Ascending aorta (tissue), 2 donors: ENCODE data around the gene KLHL17. TPM values are rescaled to one million over a fixed set of nuclear protein-coding genes. Genes with fewer than 3 reads are reported as not detected.

ENCODE experiments used
- DNase-seq, 2 donors: peaks; one replicate each; pipeline ENCODE4 v3.0.0-alpha.2; 2019; ENCODE audit warnings: low spot score in 2 of 2
- H3K27ac ChIP-seq, 2 donors: fragments of 200-600 bp; sonication (generic); one replicate each; pipeline ENCODE4 v1.5.1; 2016 to 2017; ENCODE audit warnings: mild to moderate bottlenecking in 1 of 2
- H3K27me3 ChIP-seq: fragments of 200-600 bp; sonication (generic); one replicate; pipeline ENCODE4 v1.5.1; 2017
- H3K36me3 ChIP-seq, 2 donors: fragments of 200-600 bp; sonication (generic); one replicate each; pipeline ENCODE4 v1.5.1; 2016
- H3K4me1 ChIP-seq, 2 donors: fragments of 200-600 bp; sonication (generic); one replicate each; pipeline ENCODE4 v1.5.1; 2016 to 2017; ENCODE audit warnings: mild to moderate bottlenecking in 1 of 2
- H3K4me3 ChIP-seq, 2 donors: fragments of 200-600 bp; sonication (generic); one replicate each; pipeline ENCODE4 v1.5.1; 2016 to 2017; ENCODE audit warnings: mild to moderate bottlenecking in 1 of 2
- H3K9me3 ChIP-seq, 2 donors: fragments of 200-600 bp; sonication (generic); one replicate each; pipeline ENCODE4 v1.5.1; 2016
- CTCF ChIP-seq, 3 experiments: fragments of 200-600 bp in 2 of 3; fragments of 450-650 bp in 1 of 3; sonication (generic) in 2 of 3; IDR thresholded peaks; one replicate each; pipeline ENCODE4 v1.5.1; 2016 to 2019; ENCODE audit warnings: antibody characterized with exemption in 3 of 3, mild to moderate bottlenecking in 1 of 3, moderate library complexity in 1 of 3
- intact Hi-C: fragments of 100-400 bp; cut with DNase I; formaldehyde crosslinking; loops from one replicate; pipeline ENCODE4 v1.15.1; 2023
- total RNA-seq: library from RNA; depleted of rRNA; stranded (reverse); fragments of >200 nt; gene quantifications from one replicate; pipeline ENCODE4 v1.1.0, GENCODE V29; 2016

The KLHL17 gene
- total RNA-seq, 1 donor from 2014 or later = 16.6 TPM

- no peak for DNase-seq
- no peak overlapping the region for H3K27ac ChIP-seq
- H3K4me3 ChIP-seq = no peak overlapping the region
- no peaks in the 10 kb centered on the region for H3K9me3 ChIP-seq
- no peaks in the 10 kb centered on the region for H3K4me1 ChIP-seq
- no peaks in the 10 kb centered on the region for H3K27me3 ChIP-seq
- intact Hi-C loops = no loop called here
- no peaks in the 10 kb centered on the region for H3K36me3 ChIP-seq
- no peak for TF ChIP-seq CTCF (IDR thresholded peaks at IDR 0.05)
Measured at GRCh38 chr1:981491-981954, 21.1 kb downstream of the KLHL17 start.

GRCh38 chr1:981955-982558 lies 21.7 kb downstream of the KLHL17 start, which contains the start of gene PERM1:
Gene PERM1, minus strand, starts transcription at chr1:982093. Its CDS starts 1,064 bp downstream, at chr1:981029.
- no peaks in the 10 kb centered on the region for H3K9me3 ChIP-seq
- DNase-seq = no peak
- no peak within 1 kb of the TSS for H3K27ac ChIP-seq
- H3K4me1 ChIP-seq = no peaks in the 10 kb centered on the region
- no peak for TF ChIP-seq CTCF (IDR thresholded peaks at IDR 0.05)
- intact Hi-C loops = no loop called here
- no peaks in the 10 kb centered on the region for H3K36me3 ChIP-seq
- no peak within 1 kb of the TSS for H3K4me3 ChIP-seq
- no peaks in the 10 kb centered on the region for H3K27me3 ChIP-seq

GRCh38 chr1:982765-983436 lies 22.5 kb downstream of the KLHL17 start:
- H3K36me3 ChIP-seq = no peaks in the 10 kb centered on the region
- no peak overlapping the region for H3K27ac ChIP-seq
- no peaks in the 10 kb centered on the region for H3K9me3 ChIP-seq
- H3K4me3 ChIP-seq = no peak overlapping the region
- intact Hi-C loops = no loop called here
- no peak for TF ChIP-seq CTCF (IDR thresholded peaks at IDR 0.05)
- no peak for DNase-seq
- H3K4me1 ChIP-seq = no peaks in the 10 kb centered on the region
- no peaks in the 10 kb centered on the region for H3K27me3 ChIP-seq

GRCh38 chr1:983798-984475 lies 23.6 kb downstream of the KLHL17 start:
- peak; percentile 53 to 99 (median 98) for TF ChIP-seq CTCF (IDR thresholded peaks at IDR 0.05)
- Histone ChIP-seq H3K4me3 (peak overlapping the region in 1 of 2 donors; percentile 21), H3K4me1 (no peaks in the 10 kb centered on the region), H3K9me3 (no peaks in the 10 kb centered on the region), H3K27me3 (no peaks in the 10 kb centered on the region), H3K27ac (no peak overlapping the region), H3K36me3 (no peaks in the 10 kb centered on the region)
- no peak for DNase-seq
- intact Hi-C loops = loop anchor here (1.0 kb wide), 2 partner anchors 19 to 80 kb away; no protein-coding TSS in a partner anchor

GRCh38 chr1:984476-984814 lies 24.1 kb downstream of the KLHL17 start:
- H3K4me3 ChIP-seq = peak overlapping the region in 1 of 2 donors; percentile 21

More at GRCh38 chr1:984476-984814, 24.1 kb downstream of the KLHL17 start:
- Histone ChIP-seq H3K27ac (no peak overlapping the region), H3K4me1 (no peaks in the 10 kb centered on the region), H3K36me3 (no peaks in the 10 kb centered on the region), H3K27me3 (no peaks in the 10 kb centered on the region), H3K9me3 (peaks cover 0 to 2% of the 10 kb centered on the region in 2 donors)
- no peak for TF ChIP-seq CTCF (IDR thresholded peaks at IDR 0.05)
- no peak for DNase-seq
- intact Hi-C loops = loop anchor here (1.0 kb wide), 2 partner anchors 19 to 80 kb away; no protein-coding TSS in a partner anchor
